ENCODE data around the gene MOB3B. TPM values are rescaled to one million over a fixed set of nuclear protein-coding genes. Genes with fewer than 3 reads are reported as not detected.

The MOB3B gene
- total and polyA plus RNA-seq, 10 of the 15 experiments (the other 5 are each of a cell fraction or from before 2014, with no cell fraction given), result 0.44 to 2.7 (median 0.91) TPM

DNA sequence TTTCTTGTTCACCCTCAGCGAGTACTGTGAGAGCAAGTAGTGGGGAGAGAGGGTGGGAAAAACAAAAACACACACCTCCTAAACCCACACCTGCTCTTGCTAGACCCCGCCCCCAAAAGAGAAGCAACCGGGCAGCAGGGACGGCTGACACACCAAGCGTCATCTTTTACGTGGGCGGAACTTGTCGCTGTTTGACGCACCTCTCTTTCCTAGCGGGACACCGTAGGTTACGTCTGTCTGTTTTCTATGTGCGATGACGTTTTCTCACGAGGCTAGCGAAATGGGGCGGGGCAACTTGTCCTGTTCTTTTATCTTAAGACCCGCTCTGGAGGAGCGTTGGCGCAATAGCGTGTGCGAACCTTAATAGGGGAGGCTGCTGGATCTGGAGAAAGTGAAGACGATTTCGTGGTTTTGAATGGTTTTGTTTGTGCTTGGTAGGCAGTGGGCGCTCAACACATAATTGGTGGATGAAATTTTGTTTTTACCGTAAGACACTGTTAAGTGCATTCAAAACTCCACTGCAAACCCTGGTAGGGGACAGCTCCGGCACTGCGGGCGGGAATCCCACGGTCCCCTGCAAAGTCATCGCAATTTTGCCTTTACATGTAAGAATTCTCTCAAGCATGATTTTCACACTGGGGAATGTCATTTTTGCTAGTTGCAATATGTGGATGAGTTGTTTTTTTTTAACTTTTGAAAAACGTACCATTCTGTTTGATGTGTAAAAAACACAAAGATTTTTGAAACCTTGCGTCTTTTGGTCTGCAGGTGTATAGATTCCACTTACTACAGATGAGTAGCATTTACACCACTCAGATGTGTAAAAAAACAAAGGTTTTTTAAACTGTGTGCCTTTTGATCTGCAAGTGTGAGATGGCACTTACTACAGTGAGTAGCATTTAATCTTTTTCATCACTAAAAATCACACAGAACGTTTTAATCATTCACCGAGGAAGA lies 44.3 kb upstream of the MOB3B start (continued):
- TF ChIP-seq ZZZ3 (IDR thresholded peaks at IDR 0.05; ENCODE audit: control insufficient read depth, insufficient read length, low read depth) (no peak), PAX5 (IDR thresholded peaks at IDR 0.05; ENCODE audit: borderline replicate concordance, low read depth, low read length) (peak; percentile 64; the same call in 1 of the 2 replicates), GABPA (IDR thresholded peaks at IDR 0.05; ENCODE audit: low read depth) (peak; percentile 79), CHD4 (IDR thresholded peaks at IDR 0.05) (no peak), RFX5 (IDR thresholded peaks at IDR 0.05; ENCODE audit: low read depth, low read length) (no peak), ZSCAN29 (IDR thresholded peaks at IDR 0.05) (no peak), PML (IDR thresholded peaks at IDR 0.05; ENCODE audit: low read length) (no peak), SUPT20H (IDR thresholded peaks at IDR 0.05; ENCODE audit: borderline replicate concordance, control insufficient read depth, low read depth, low read length) (no peak), WRNIP1 (IDR thresholded peaks at IDR 0.05; ENCODE audit: borderline replicate concordance, low read depth, low read length) (no peak), BMI1 (IDR thresholded peaks at IDR 0.05; ENCODE audit: borderline replicate concordance) (peak; percentile 25; the same call in 1 of the 2 replicates), SPI1 (IDR thresholded peaks at IDR 0.05; ENCODE audit: borderline replicate concordance, insufficient read depth, low read depth, low read length) (no peak)
- TF ChIP-seq, protein P1, sequence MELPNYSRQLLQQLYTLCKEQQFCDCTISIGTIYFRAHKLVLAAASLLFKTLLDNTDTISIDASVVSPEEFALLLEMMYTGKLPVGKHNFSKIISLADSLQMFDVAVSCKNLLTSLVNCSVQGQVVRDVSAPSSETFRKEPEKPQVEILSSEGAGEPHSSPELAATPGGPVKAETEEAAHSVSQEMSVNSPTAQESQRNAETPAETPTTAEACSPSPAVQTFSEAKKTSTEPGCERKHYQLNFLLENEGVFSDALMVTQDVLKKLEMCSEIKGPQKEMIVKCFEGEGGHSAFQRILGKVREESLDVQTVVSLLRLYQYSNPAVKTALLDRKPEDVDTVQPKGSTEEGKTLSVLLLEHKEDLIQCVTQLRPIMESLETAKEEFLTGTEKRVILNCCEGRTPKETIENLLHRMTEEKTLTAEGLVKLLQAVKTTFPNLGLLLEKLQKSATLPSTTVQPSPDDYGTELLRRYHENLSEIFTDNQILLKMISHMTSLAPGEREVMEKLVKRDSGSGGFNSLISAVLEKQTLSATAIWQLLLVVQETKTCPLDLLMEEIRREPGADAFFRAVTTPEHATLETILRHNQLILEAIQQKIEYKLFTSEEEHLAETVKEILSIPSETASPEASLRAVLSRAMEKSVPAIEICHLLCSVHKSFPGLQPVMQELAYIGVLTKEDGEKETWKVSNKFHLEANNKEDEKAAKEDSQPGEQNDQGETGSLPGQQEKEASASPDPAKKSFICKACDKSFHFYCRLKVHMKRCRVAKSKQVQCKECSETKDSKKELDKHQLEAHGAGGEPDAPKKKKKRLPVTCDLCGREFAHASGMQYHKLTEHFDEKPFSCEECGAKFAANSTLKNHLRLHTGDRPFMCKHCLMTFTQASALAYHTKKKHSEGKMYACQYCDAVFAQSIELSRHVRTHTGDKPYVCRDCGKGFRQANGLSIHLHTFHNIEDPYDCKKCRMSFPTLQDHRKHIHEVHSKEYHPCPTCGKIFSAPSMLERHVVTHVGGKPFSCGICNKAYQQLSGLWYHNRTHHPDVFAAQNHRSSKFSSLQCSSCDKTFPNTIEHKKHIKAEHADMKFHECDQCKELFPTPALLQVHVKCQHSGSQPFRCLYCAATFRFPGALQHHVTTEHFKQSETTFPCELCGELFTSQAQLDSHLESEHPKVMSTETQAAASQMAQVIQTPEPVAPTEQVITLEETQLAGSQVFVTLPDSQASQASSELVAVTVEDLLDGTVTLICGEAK (IDR thresholded peaks at IDR 0.05; ENCODE audit: borderline replicate concordance), result peak; percentile 66; the same call in 1 of the 2 replicates
- TF ChIP-seq, protein P2, sequence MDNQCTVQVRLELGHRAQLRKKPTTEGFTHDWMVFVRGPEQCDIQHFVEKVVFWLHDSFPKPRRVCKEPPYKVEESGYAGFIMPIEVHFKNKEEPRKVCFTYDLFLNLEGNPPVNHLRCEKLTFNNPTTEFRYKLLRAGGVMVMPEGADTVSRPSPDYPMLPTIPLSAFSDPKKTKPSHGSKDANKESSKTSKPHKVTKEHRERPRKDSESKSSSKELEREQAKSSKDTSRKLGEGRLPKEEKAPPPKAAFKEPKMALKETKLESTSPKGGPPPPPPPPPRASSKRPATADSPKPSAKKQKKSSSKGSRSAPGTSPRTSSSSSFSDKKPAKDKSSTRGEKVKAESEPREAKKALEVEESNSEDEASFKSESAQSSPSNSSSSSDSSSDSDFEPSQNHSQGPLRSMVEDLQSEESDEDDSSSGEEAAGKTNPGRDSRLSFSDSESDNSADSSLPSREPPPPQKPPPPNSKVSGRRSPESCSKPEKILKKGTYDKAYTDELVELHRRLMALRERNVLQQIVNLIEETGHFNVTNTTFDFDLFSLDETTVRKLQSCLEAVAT (IDR thresholded peaks at IDR 0.05), result peak; percentile 49; the same call in 1 of the 2 replicates
- TF ChIP-seq, protein P3, sequence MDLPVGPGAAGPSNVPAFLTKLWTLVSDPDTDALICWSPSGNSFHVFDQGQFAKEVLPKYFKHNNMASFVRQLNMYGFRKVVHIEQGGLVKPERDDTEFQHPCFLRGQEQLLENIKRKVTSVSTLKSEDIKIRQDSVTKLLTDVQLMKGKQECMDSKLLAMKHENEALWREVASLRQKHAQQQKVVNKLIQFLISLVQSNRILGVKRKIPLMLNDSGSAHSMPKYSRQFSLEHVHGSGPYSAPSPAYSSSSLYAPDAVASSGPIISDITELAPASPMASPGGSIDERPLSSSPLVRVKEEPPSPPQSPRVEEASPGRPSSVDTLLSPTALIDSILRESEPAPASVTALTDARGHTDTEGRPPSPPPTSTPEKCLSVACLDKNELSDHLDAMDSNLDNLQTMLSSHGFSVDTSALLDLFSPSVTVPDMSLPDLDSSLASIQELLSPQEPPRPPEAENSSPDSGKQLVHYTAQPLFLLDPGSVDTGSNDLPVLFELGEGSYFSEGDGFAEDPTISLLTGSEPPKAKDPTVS (IDR thresholded peaks at IDR 0.05; ENCODE audit: low read depth, low read length), result no peak
- TF ChIP-seq, protein P4, sequence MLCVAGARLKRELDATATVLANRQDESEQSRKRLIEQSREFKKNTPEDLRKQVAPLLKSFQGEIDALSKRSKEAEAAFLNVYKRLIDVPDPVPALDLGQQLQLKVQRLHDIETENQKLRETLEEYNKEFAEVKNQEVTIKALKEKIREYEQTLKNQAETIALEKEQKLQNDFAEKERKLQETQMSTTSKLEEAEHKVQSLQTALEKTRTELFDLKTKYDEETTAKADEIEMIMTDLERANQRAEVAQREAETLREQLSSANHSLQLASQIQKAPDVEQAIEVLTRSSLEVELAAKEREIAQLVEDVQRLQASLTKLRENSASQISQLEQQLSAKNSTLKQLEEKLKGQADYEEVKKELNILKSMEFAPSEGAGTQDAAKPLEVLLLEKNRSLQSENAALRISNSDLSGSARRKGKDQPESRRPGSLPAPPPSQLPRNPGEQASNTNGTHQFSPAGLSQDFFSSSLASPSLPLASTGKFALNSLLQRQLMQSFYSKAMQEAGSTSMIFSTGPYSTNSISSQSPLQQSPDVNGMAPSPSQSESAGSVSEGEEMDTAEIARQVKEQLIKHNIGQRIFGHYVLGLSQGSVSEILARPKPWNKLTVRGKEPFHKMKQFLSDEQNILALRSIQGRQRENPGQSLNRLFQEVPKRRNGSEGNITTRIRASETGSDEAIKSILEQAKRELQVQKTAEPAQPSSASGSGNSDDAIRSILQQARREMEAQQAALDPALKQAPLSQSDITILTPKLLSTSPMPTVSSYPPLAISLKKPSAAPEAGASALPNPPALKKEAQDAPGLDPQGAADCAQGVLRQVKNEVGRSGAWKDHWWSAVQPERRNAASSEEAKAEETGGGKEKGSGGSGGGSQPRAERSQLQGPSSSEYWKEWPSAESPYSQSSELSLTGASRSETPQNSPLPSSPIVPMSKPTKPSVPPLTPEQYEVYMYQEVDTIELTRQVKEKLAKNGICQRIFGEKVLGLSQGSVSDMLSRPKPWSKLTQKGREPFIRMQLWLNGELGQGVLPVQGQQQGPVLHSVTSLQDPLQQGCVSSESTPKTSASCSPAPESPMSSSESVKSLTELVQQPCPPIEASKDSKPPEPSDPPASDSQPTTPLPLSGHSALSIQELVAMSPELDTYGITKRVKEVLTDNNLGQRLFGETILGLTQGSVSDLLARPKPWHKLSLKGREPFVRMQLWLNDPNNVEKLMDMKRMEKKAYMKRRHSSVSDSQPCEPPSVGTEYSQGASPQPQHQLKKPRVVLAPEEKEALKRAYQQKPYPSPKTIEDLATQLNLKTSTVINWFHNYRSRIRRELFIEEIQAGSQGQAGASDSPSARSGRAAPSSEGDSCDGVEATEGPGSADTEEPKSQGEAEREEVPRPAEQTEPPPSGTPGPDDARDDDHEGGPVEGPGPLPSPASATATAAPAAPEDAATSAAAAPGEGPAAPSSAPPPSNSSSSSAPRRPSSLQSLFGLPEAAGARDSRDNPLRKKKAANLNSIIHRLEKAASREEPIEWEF (IDR thresholded peaks at IDR 0.05; ENCODE audit: insufficient replicate concordance, low read depth, low read length), result no peak

All from GM12878 (cell line).